Right lobe of liver (tissue), 6 donors: ENCODE data around the gene MAP4. TPM values are rescaled to one million over a fixed set of nuclear protein-coding genes. Genes with fewer than 3 reads are reported as not detected.

ENCODE experiments used
- ATAC-seq, 4 donors: fragments of 200-7000 bp; cut with Tn5 transposase; one replicate each; pipeline ENCODE4 v1.9.1; 2020; ENCODE audit warnings: mild to moderate bottlenecking in 4 of 4, moderate library complexity in 4 of 4
- DNase-seq, 3 donors: peaks; one replicate each; pipeline ENCODE4 v3.0.0-alpha.2; 2020
- H3K27ac ChIP-seq, 3 donors: fragments of 200-600 bp; one replicate each; pipeline ENCODE4 v1.8.0; 2022
- H3K27me3 ChIP-seq, 2 donors: fragments of 200-600 bp; one replicate each; pipeline ENCODE4 v1.8.0; 2022
- H3K36me3 ChIP-seq, 4 donors: fragments of 200-600 bp; sonication (generic) in 1 of 4; one replicate each; pipeline versions ENCODE4 v1.5.1 to v1.8.0; 2017 to 2022; ENCODE audit warnings: control low read depth in 1 of 4
- H3K4me1 ChIP-seq, 4 donors: fragments of 200-600 bp; sonication (generic) in 1 of 4; one replicate each; pipeline versions ENCODE4 v1.5.1 to v1.8.0; 2017 to 2022; ENCODE audit warnings: control low read depth in 1 of 4
- H3K4me3 ChIP-seq, 3 donors: fragments of 200-600 bp; one replicate each; pipeline ENCODE4 v1.8.0; 2022
- H3K9me3 ChIP-seq, 4 donors: fragments of 200-600 bp; sonication (generic) in 1 of 4; one replicate each; pipeline versions ENCODE4 v1.5.1 to v1.8.0; 2017 to 2022; ENCODE audit warnings: control low read depth in 1 of 4
- CTCF ChIP-seq, 4 donors: fragments of 200-600 bp in 3 of 4; fragments of 450-650 bp in 1 of 4; IDR thresholded peaks; one replicate each; pipeline versions ENCODE4 v1.5.1 to v1.8.0; 2016 to 2022; ENCODE audit warnings: antibody characterized with exemption in 4 of 4, mild to moderate bottlenecking in 2 of 4
- POLR2A ChIP-seq: fragments of 450-650 bp; IDR thresholded peaks from one replicate; pipeline ENCODE4 v1.6.1; 2017; ENCODE audit warnings: antibody characterized with exemption, mild to moderate bottlenecking
- WGBS: methylation state at CpG from one replicate; pipeline ENCODE4 v1.1.6; 2018; ENCODE audit warnings: low coverage, low lambda C conversion rate; ENCODE audit not compliant: insufficient coverage; ENCODE audit errors: missing lambda C conversion rate; 5-methylcytosine and 5-hydroxymethylcytosine counted together
- intact Hi-C, 2 donors: fragments of 100-400 bp; cut with DNase I; formaldehyde crosslinking; loops; one replicate each; pipeline versions ENCODE4 v1.11.2 to v1.14.1; 2022
- total RNA-seq, 6 experiments: library from RNA; depleted of rRNA in 2 of 6; stranded (reverse); fragments of >200 nt in 2 of 6; fragmentation: NEBNext Ultra II Directional in 3 of 6; extraction: Animal tissue kit (Norgen Biotek cat#: 25700) in 3 of 6; gene quantifications; one replicate each; pipeline versions ENCODE4 v1.1.0 to v1.2.4, GENCODE V29; 2016 to 2023
- donor health status: DM: no; HTN: yes; CAD: no.
- donor health status: DM: no; HTN: no; CAD: no.
- donor health status: DM: no; HTN: no; CAD: no.
- donor health status: DM: no; HTN: yes; CAD: no.
- donor health status: DM: no; HTN: yes; CAD: no.

The MAP4 gene
- total RNA-seq, 6 experiments from 2014 or later, result 59.1 to 94.9 (median 66.2) TPM

- Histone ChIP-seq H3K9me3 (no peaks in the 10 kb centered on the region), H3K4me1 (no peaks in the 10 kb centered on the region), H3K27ac (no peak overlapping the region), H3K36me3 (peaks cover 0 to 14% (median 0%) of the 10 kb centered on the region in 4 donors), H3K27me3 (no peaks in the 10 kb centered on the region), H3K4me3 (no peak overlapping the region)
- intact Hi-C loops, result no loop called here
- DNase-seq (no peak), ATAC-seq (no peak)
- TF ChIP-seq CTCF (IDR thresholded peaks at IDR 0.05) (no peak), POLR2A (no peak)
Measured at GRCh38 chr3:47902746-47903145, 113.5 kb downstream of the MAP4 start.

- intact Hi-C loops, result no loop called here
- no peak for ATAC-seq
- WGBS, result 88% methylated on average over 4 of the region's 7 CpGs
- H3K36me3 ChIP-seq, result peaks cover 0 to 14% (median 0%) of the 10 kb centered on the region in 4 donors
- no peak overlapping the region for H3K27ac ChIP-seq
- H3K9me3 ChIP-seq, result no peaks in the 10 kb centered on the region
- no peak overlapping the region for H3K4me3 ChIP-seq
- no peaks in the 10 kb centered on the region for H3K27me3 ChIP-seq
- no peaks in the 10 kb centered on the region for H3K4me1 ChIP-seq
- DNase-seq, result no peak
- TF ChIP-seq CTCF (IDR thresholded peaks at IDR 0.05) (no peak), POLR2A (no peak)
Measured at GRCh38 chr3:47901280-47901833, 114.9 kb downstream of the MAP4 start.

GRCh38 chr3:47899495-47900108 lies 116.6 kb downstream of the MAP4 start:
- TF ChIP-seq POLR2A (no peak), CTCF (IDR thresholded peaks at IDR 0.05) (no peak)
- intact Hi-C loops, result no loop called here
- Histone ChIP-seq H3K4me3 (no peak overlapping the region), H3K27me3 (no peaks in the 10 kb centered on the region), H3K27ac (no peak overlapping the region), H3K36me3 (peaks cover 0 to 15% (median 0%) of the 10 kb centered on the region in 4 donors), H3K9me3 (no peaks in the 10 kb centered on the region), H3K4me1 (no peaks in the 10 kb centered on the region)
- DNase-seq (no peak), ATAC-seq (no peak)
- WGBS, result 100% methylated on average over 3 of the region's 3 CpGs

- Histone ChIP-seq H3K9me3 (no peaks in the 10 kb centered on the region), H3K4me3 (no peak overlapping the region), H3K27me3 (no peaks in the 10 kb centered on the region), H3K27ac (no peak overlapping the region), H3K36me3 (peaks cover 0 to 20% (median 0%) of the 10 kb centered on the region in 4 donors), H3K4me1 (no peaks in the 10 kb centered on the region)
- TF ChIP-seq CTCF (IDR thresholded peaks at IDR 0.05), result no peak
- no peak for TF ChIP-seq POLR2A
- DNase-seq (no peak), ATAC-seq (no peak)
- intact Hi-C loops, result no loop called here
- WGBS, result 89% methylated on average over 1 of the region's 3 CpGs
Measured at GRCh38 chr3:47897954-47898353, 118.3 kb downstream of the MAP4 start.
